ENCODE measurements around the gene MYH11. TPM values are rescaled to one million over a fixed set of nuclear protein-coding genes. Genes with fewer than 3 reads are reported as not detected.

MYH11 gene
- total and polyA plus RNA-seq, 2 of the 13 experiments (the other 11 are each of a cell fraction or from before 2014, with no cell fraction given): not detected

DNA sequence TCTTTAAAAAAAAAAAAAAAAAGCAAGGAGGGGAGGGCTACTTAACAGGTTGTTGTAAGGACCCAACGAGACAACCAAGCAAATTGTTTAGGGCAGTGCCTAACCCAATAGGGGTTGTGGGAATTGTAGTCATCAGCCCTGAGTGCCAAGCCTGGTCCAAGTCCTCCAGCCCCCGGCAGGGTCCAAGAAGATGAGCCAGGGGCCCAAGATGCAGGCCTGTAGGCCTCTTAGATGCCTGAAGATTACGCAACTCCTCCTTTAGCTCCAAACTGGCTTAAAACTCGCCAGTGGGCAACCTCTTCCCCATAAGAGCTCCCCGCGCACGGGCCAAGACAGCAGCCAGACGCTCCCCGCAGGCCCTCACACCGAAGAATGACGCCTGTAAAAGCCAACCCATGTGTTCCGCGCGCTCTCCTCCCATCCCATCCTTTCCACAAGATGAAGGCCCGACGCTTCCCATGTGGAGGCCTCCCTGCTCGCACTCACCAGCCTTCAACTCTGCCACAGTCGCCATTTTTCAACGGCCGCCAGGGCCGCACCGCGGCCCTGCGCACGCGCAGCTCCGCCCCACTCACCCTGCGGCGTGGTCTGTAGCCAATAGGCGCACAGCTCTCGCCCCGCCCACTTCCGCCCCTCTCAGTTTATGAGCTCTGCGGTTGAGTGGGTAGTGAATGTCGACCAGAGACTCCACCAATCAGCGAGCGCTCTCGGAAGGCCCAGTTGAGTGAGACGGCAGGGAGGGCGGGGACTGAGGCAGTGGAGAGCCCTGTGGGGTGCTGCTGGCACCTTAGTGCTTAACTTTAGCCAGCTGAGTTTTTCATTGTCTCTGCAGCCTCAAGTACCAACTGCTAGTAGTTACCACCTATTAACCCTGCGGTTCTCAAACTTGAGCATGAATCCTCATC is 31.5 kb upstream of the MYH11 start, which contains the start of gene CEP20 (continued):
- TF ChIP-seq ZNF546 (CRISPR knock-in tag; conservative IDR thresholded peaks at IDR 0.05) (no peak), ZNF644 (CRISPR knock-in tag; IDR thresholded peaks at IDR 0.05; ENCODE audit: low read depth) (no peak; the same call in 1 of the 2 replicates), CREB1 (IDR thresholded peaks at IDR 0.05) (peak; percentile 80), CREB1 (CRISPR knock-in tag; IDR thresholded peaks at IDR 0.05) (peak; percentile 80), BHLHE40 (IDR thresholded peaks at IDR 0.05; ENCODE audit: low read length) (peak; percentile 33; the same call in 1 of the 2 replicates), ZNF296 (CRISPR knock-in tag; conservative IDR thresholded peaks at IDR 0.05) (peak; percentile 87; the same call in 1 of the 2 replicates), EED (CRISPR knock-in tag; IDR thresholded peaks at IDR 0.05) (no peak), PAX8 (CRISPR knock-in tag; IDR thresholded peaks at IDR 0.05; ENCODE audit: borderline replicate concordance) (no peak), CHCHD3 (CRISPR knock-in tag; IDR thresholded peaks at IDR 0.05) (no peak), ZNF564 (CRISPR knock-in tag; IDR thresholded peaks at IDR 0.05) (no peak), NR2F6 (IDR thresholded peaks at IDR 0.05) (no peak), NR2F6 (CRISPR knock-in tag; IDR thresholded peaks at IDR 0.05) (no peak), ZNF724P (CRISPR knock-in tag; IDR thresholded peaks at IDR 0.05; ENCODE audit: borderline replicate concordance) (peak; percentile 69; the same call in 1 of the 2 replicates), FOSL1 (CRISPR knock-in tag; IDR thresholded peaks at IDR 0.05; ENCODE audit: borderline replicate concordance) (no peak), SMYD3 (CRISPR knock-in tag; IDR thresholded peaks at IDR 0.05) (no peak), ZNF598 (CRISPR knock-in tag; IDR thresholded peaks at IDR 0.05; ENCODE audit: borderline replicate concordance) (no peak; the same call in 1 of the 2 replicates), HMGA1 (CRISPR knock-in tag; conservative IDR thresholded peaks at IDR 0.05) (no peak), GATAD1 (CRISPR knock-in tag; IDR thresholded peaks at IDR 0.05) (peak; percentile 95), SNAPC2 (CRISPR knock-in tag; IDR thresholded peaks at IDR 0.05) (no peak), ZFX (CRISPR knock-in tag; IDR thresholded peaks at IDR 0.05; ENCODE audit: low read depth) (peak; percentile 99), MAF1 (CRISPR knock-in tag; IDR thresholded peaks at IDR 0.05; ENCODE audit: borderline replicate concordance) (no peak), ZNF720 (CRISPR knock-in tag; IDR thresholded peaks at IDR 0.05) (no peak), BRD4 (CRISPR knock-in tag; IDR thresholded peaks at IDR 0.05) (peak; percentile 98), KLF16 (CRISPR knock-in tag; IDR thresholded peaks at IDR 0.05) (no peak), ZNF777 (CRISPR knock-in tag; IDR thresholded peaks at IDR 0.05) (no peak), MAZ (IDR thresholded peaks at IDR 0.05; ENCODE audit: borderline replicate concordance, low read depth, low read length) (peak; percentile 79), MAZ (CRISPR knock-in tag; IDR thresholded peaks at IDR 0.05; ENCODE audit: low read depth) (peak; percentile 50; the same call in 1 of the 2 replicates), ZNF781 (CRISPR knock-in tag; IDR thresholded peaks at IDR 0.05; ENCODE audit: borderline replicate concordance, not compliant biosample characterization) (no peak), PHB2 (IDR thresholded peaks at IDR 0.05; ENCODE audit: partially characterized antibody) (no peak)
- TF ChIP-seq, protein P1, sequence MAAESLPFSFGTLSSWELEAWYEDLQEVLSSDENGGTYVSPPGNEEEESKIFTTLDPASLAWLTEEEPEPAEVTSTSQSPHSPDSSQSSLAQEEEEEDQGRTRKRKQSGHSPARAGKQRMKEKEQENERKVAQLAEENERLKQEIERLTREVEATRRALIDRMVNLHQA (CRISPR knock-in tag; IDR thresholded peaks at IDR 0.05): no peak
- TF ChIP-seq, protein P2, sequence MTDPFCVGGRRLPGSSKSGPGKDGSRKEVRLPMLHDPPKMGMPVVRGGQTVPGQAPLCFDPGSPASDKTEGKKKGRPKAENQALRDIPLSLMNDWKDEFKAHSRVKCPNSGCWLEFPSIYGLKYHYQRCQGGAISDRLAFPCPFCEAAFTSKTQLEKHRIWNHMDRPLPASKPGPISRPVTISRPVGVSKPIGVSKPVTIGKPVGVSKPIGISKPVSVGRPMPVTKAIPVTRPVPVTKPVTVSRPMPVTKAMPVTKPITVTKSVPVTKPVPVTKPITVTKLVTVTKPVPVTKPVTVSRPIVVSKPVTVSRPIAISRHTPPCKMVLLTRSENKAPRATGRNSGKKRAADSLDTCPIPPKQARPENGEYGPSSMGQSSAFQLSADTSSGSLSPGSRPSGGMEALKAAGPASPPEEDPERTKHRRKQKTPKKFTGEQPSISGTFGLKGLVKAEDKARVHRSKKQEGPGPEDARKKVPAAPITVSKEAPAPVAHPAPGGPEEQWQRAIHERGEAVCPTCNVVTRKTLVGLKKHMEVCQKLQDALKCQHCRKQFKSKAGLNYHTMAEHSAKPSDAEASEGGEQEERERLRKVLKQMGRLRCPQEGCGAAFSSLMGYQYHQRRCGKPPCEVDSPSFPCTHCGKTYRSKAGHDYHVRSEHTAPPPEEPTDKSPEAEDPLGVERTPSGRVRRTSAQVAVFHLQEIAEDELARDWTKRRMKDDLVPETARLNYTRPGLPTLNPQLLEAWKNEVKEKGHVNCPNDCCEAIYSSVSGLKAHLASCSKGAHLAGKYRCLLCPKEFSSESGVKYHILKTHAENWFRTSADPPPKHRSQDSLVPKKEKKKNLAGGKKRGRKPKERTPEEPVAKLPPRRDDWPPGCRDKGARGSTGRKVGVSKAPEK (CRISPR knock-in tag; IDR thresholded peaks at IDR 0.05; ENCODE audit: borderline replicate concordance): no peak

Measured in HepG2 (cell line).